Measurements from ENCODE around the gene PDCD1. TPM values are rescaled to one million over a fixed set of nuclear protein-coding genes. Genes with fewer than 3 reads are reported as not detected.

Gene PDCD1
- polyA plus RNA-seq, 1 donor (not counting 4 experiments of a cell fraction or from before 2014, with no cell fraction given), result not detected

DNA sequence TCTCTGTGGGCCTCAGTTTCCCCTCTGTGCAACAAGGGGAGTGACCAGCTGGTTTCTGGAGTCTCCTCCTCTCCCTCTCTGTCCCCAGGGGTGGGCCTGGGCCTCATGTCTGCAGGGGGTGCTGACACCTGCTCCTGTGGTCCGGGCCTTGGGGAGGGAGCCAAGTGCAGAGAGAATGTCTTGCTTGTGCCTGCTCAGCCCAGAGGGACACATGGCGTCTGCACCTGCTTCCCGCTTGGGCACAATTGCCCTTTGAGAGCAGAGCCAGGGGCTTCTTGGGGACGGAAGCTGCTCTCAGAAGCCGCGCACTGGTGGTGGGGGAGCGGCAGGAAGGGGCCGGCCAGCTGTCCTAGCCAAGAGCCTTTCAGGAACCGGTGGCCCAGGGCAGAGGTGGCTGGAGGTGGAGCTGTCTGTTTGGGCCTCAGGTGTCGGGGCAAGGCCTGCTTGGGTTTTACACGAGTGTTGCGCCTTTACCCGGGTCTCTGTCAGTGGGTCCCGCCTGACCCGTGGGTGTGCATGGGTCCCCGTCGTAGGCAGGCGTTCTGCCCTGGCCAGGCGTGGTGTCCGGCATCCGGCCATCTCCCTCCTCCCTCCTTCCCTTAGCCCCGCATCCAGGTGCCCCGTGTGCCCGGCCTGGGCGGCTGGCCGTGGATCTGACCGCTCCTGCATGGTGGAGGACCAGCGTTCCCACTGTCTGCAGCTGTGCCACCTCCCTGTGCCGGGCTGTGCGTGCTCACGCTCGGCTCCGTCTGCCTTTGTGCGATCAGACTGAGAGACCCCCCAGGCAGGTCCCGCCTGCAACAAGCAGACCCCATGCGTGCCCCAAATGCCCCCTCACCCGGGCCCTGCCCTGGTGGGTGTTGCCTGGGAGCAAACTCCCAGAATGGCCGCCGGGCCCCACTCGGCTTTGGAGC is 45.7 kb downstream of the PDCD1 start:
- Histone ChIP-seq H3K79me2 (ENCODE audit: control insufficient read depth, insufficient read depth, low read length) (no peaks in the 10 kb centered on the region), H4K20me1 (ENCODE audit: control insufficient read depth, extremely low read depth, insufficient read depth, low read length) (no peaks in the 10 kb centered on the region), H2AFZ (ENCODE audit: control insufficient read depth, low read length) (no peak overlapping the region), H3K36me3 (ENCODE audit: control insufficient read depth in 2 of 2, extremely low read depth in 1 of 2, insufficient read depth in 2 of 2, low read length in 2 of 2) (no peaks in the 10 kb centered on the region), H3K4me1 (ENCODE audit: control insufficient read depth, extremely low read depth, insufficient read depth, low read length) (no peaks in the 10 kb centered on the region), H3K9me3 (ENCODE audit: control insufficient read depth, low read depth, low read length) (no peaks in the 10 kb centered on the region), H3K4me2 (ENCODE audit: control insufficient read depth, extremely low read depth, insufficient read depth, low read depth, low read length) (no peak overlapping the region), H3K9ac (ENCODE audit: control insufficient read depth, extremely low read depth, insufficient read depth, low read length) (no peak overlapping the region), H3K9me1 (ENCODE audit: control insufficient read depth, extremely low read depth, insufficient read depth, low read length) (no peaks in the 10 kb centered on the region), H3K27me3 (ENCODE audit: control insufficient read depth, extremely low read depth, insufficient read depth, low read length) (peaks cover 12% of the 10 kb centered on the region), H3K4me3 (ENCODE audit: control insufficient read depth in 2 of 3, extremely low read depth in 1 of 3, insufficient read depth in 2 of 3, low read depth in 1 of 3, low read length in 3 of 3) (no peak overlapping the region), H3K27ac (ENCODE audit: control insufficient read depth, insufficient read depth, low read length) (no peak overlapping the region)
- DNase-seq (ENCODE audit: low read depth, low spot score) (no peak), FAIRE-seq (no peak)
- dilution Hi-C loops (cut with MboI; ENCODE audit: extremely low pct_ligation_motif_present, low sequenced_read_pairs), result no loop called here
- TF ChIP-seq, protein P1, sequence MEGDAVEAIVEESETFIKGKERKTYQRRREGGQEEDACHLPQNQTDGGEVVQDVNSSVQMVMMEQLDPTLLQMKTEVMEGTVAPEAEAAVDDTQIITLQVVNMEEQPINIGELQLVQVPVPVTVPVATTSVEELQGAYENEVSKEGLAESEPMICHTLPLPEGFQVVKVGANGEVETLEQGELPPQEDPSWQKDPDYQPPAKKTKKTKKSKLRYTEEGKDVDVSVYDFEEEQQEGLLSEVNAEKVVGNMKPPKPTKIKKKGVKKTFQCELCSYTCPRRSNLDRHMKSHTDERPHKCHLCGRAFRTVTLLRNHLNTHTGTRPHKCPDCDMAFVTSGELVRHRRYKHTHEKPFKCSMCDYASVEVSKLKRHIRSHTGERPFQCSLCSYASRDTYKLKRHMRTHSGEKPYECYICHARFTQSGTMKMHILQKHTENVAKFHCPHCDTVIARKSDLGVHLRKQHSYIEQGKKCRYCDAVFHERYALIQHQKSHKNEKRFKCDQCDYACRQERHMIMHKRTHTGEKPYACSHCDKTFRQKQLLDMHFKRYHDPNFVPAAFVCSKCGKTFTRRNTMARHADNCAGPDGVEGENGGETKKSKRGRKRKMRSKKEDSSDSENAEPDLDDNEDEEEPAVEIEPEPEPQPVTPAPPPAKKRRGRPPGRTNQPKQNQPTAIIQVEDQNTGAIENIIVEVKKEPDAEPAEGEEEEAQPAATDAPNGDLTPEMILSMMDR (optimal IDR thresholded peaks at IDR 0.05 in 1 of 3, IDR thresholded peaks at IDR 0.05 in 1 of 3, conservative IDR thresholded peaks at IDR 0.05 in 1 of 3; ENCODE audit: extremely low read depth in 1 of 3, insufficient read depth in 2 of 3, low read length in 3 of 3), result no peak
- TF ChIP-seq EZH2 (IDR thresholded peaks at IDR 0.05; ENCODE audit: low read length), result no peak

DNA sequence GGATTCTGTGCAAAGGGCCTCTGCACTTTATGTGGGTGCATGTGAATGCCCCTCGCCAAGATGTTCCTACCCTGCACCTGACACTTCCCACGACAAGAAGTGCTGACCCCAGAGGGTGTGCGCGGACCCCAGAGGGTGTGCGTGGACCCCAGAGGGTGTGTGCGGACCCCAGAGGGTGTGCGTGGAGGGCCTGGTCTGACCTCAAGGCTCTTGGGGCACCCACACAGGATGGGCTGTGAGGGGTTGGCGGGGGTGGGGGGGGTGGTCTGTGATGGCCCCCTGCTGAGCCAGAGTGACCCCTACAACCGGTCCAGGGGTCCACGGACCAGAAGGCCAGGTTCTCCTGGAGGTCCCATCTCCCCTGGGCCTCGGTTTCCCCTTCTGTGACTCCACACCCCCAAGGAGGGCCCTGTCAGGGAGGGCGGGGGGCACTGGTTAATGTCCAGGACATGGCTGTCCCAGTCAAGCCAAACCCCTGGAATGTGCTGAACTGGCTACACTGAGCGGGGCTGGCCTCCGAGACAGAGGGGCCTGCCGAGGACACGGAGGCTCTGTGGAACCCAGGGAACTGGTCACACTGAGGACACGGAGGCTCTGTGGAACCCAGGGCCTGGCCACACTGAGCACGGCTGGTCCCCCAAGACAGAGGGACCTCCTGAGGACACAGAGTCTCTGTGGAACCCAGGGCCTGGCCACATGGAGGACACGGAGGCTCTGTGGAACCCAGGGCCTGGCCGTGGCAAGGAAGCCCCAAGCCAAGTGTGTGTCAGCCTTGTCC is 46.6 kb downstream of the PDCD1 start:
- H3K27me3 ChIP-seq (ENCODE audit: control insufficient read depth, extremely low read depth, insufficient read depth, low read length), result peaks cover 6% of the 10 kb centered on the region
- no peaks in the 10 kb centered on the region for H3K9me3 ChIP-seq (ENCODE audit: control insufficient read depth, low read depth, low read length)

More for the DNA sequence above, 46.6 kb downstream of the PDCD1 start:
- Histone ChIP-seq H3K27ac (ENCODE audit: control insufficient read depth, insufficient read depth, low read length) (no peak overlapping the region), H3K4me1 (ENCODE audit: control insufficient read depth, extremely low read depth, insufficient read depth, low read length) (no peaks in the 10 kb centered on the region), H3K4me2 (ENCODE audit: control insufficient read depth, extremely low read depth, insufficient read depth, low read depth, low read length) (no peak overlapping the region), H3K4me3 (ENCODE audit: control insufficient read depth in 2 of 3, extremely low read depth in 1 of 3, insufficient read depth in 2 of 3, low read depth in 1 of 3, low read length in 3 of 3) (no peak overlapping the region), H2AFZ (ENCODE audit: control insufficient read depth, low read length) (no peak overlapping the region), H3K9me1 (ENCODE audit: control insufficient read depth, extremely low read depth, insufficient read depth, low read length) (no peaks in the 10 kb centered on the region), H3K79me2 (ENCODE audit: control insufficient read depth, insufficient read depth, low read length) (no peaks in the 10 kb centered on the region), H4K20me1 (ENCODE audit: control insufficient read depth, extremely low read depth, insufficient read depth, low read length) (no peaks in the 10 kb centered on the region), H3K36me3 (ENCODE audit: control insufficient read depth in 2 of 2, extremely low read depth in 1 of 2, insufficient read depth in 2 of 2, low read length in 2 of 2) (no peaks in the 10 kb centered on the region), H3K9ac (ENCODE audit: control insufficient read depth, extremely low read depth, insufficient read depth, low read length) (no peak overlapping the region)
- dilution Hi-C loops (cut with MboI; ENCODE audit: extremely low pct_ligation_motif_present, low sequenced_read_pairs), result no loop called here
- DNase-seq (ENCODE audit: low read depth, low spot score), result no peak
- TF ChIP-seq EZH2 (IDR thresholded peaks at IDR 0.05; ENCODE audit: low read length), result no peak
- TF ChIP-seq, protein P1 (optimal IDR thresholded peaks at IDR 0.05 in 1 of 3, IDR thresholded peaks at IDR 0.05 in 1 of 3, conservative IDR thresholded peaks at IDR 0.05 in 1 of 3; ENCODE audit: extremely low read depth in 1 of 3, insufficient read depth in 2 of 3, low read length in 3 of 3), result no peak
- no peak for FAIRE-seq

Data from keratinocyte (primary cell).